Activated CD8-positive, alpha-beta memory T cell treated with anti-CD3 and anti-CD28 coated beads for 36 hours (primary cell): Measurements from ENCODE around the gene SMIM35. TPM values are rescaled to one million over a fixed set of nuclear protein-coding genes. Genes with fewer than 3 reads are reported as not detected.

ENCODE experiments used
- CTCF ChIA-PET: fragments of 350-600 bp; sonication (Branson Sonifier 250); formaldehyde crosslinking; loops from one replicate; lab custom pipeline; 2021; ENCODE audit warnings: antibody characterized with exemption; lab: Charles Lee
- POLR2A ChIA-PET: fragments of 350-600 bp; sonication (Branson Sonifier 250); formaldehyde crosslinking; loops from one replicate; lab custom pipeline; 2021; ENCODE audit warnings: antibody characterized with exemption; lab: Charles Lee
- total RNA-seq, 2 experiments: library from RNA; stranded (reverse); gene quantifications; one replicate each; pipeline ENCODE4 v1.2.3, GENCODE V29; 2021

SMIM35 gene
- total RNA-seq, 2 experiments from 2014 or later, result 0.13 to 0.32 TPM

- CTCF ChIA-PET, result interaction anchor here (1.0 to 3.9 kb wide), 12 partner anchors 8 to 188 kb away, joined by 3 to 22 read pairs (median 6); partner anchors contain the start of gene IL10RA
- POLR2A ChIA-PET, result interaction anchor here (0.6 to 12.2 kb wide), 14 partner anchors 11 to 187 kb away, joined by 3 to 205 read pairs (median 4); partner anchors contain the start of gene IL10RA
Observed at GRCh38 chr11:118002541-118003423, 84.0 kb downstream of the SMIM35 start.

DNA sequence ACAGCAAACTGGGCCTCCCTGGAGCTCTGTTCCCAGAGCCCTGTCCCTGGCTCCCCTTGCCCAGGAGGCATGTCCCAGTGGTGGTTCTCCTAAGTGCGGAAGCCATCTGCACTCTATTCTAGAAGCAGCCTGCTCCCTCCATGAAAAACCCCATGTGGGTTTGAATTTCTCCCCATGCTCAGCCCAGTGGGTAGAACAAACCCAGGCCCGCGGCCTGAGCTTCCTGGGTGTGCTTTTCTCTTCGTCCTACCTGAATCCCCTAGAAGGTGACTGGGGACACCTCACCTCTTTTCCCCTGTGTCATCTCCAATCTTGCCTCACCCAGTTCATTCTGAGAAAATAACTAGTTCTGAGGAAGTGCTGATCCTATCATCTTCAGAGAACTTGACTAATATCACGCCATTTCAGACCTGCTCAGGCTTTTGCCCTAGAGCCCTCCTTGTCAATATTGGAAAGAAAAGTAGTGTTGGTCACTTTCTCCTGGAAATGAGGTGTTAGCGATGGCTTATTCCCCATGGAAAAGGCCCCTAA is 84.7 kb downstream of the SMIM35 start:
- CTCF ChIA-PET, result interaction anchor here (0.5 to 3.9 kb wide), 15 partner anchors 8 to 187 kb away, joined by 3 to 22 read pairs (median 5); partner anchors contain the start of gene IL10RA
- POLR2A ChIA-PET, result interaction anchor here (0.6 to 12.2 kb wide), 12 partner anchors 11 to 66 kb away, joined by 3 to 205 read pairs (median 6); partner anchors contain the start of gene IL10RA

- POLR2A ChIA-PET, result interaction anchor here (0.8 to 12.2 kb wide), 9 partner anchors 11 to 51 kb away, joined by 3 to 205 read pairs (median 5); partner anchors contain the start of gene IL10RA
- CTCF ChIA-PET, result interaction anchor here (0.5 to 3.9 kb wide), 12 partner anchors 9 to 157 kb away, joined by 3 to 22 read pairs (median 5); partner anchors contain the start of gene IL10RA
Observed at GRCh38 chr11:118001494-118001971, 85.2 kb downstream of the SMIM35 start.

DNA sequence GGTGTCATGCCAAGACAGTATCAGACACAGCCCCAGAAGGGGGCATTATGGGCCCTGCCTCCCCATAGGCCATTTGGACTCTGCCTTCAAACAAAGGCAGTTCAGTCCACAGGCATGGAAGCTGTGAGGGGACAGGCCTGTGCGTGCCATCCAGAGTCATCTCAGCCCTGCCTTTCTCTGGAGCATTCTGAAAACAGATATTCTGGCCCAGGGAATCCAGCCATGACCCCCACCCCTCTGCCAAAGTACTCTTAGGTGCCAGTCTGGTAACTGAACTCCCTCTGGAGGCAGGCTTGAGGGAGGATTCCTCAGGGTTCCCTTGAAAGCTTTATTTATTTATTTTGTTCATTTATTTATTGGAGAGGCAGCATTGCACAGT is 85.9 kb downstream of the SMIM35 start:
- ChIA-PET POLR2A (interaction anchor here (3.0 to 12.2 kb wide), 3 partner anchors 14 to 51 kb away, joined by 25 to 205 read pairs (median 36); partner anchors contain the start of gene IL10RA), CTCF (interaction anchor here (0.8 to 5.5 kb wide), 9 partner anchors 14 to 156 kb away, joined by 3 to 42 read pairs (median 6); partner anchors contain the start of gene IL10RA)

- ChIA-PET POLR2A (interaction anchor here (0.6 to 12.2 kb wide), 3 partner anchors 13 to 168 kb away, joined by 3 to 205 read pairs (median 36); partner anchors contain the start of gene IL10RA), CTCF (interaction anchor here (0.8 to 5.5 kb wide), 9 partner anchors 13 to 157 kb away, joined by 3 to 42 read pairs (median 6); partner anchors contain the start of gene IL10RA)
Observed at GRCh38 chr11:118000067-118000849, 86.5 kb downstream of the SMIM35 start.

DNA sequence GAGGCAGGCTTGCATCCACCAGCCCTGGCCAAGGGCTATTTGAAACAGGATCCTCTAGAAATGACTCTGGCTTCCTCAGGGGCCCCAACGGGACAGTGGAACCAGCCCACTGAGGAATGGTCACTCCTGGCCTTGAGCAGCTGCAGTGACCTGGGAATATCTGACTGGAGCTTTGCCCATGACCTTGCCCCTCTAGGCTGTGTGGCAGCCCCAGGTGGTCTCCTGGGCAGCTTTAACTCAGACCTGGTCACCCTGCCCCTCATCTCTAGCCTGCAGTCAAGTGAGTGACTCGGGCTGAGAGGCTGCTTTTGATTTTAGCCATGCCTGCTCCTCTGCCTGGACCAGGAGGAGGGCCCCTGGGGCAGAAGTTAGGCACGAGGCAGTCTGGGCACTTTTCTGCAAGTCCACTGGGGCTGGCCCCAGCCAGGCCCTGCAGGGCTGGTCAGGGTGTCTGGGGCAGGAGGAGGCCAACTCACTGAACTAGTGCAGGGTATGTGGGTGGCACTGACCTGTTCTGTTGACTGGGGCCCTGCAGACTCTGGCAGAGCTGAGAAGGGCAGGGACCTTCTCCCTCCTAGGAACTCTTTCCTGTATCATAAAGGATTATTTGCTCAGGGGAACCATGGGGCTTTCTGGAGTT is 87.3 kb downstream of the SMIM35 start:
- ChIA-PET CTCF (interaction anchor here (1.1 to 5.5 kb wide), 6 partner anchors 12 to 156 kb away, joined by 3 to 42 read pairs (median 12); partner anchors contain the start of gene IL10RA), POLR2A (interaction anchor here (0.6 to 12.2 kb wide), 3 partner anchors 12 to 167 kb away, joined by 3 to 205 read pairs (median 3); partner anchors contain the start of gene IL10RA)

DNA sequence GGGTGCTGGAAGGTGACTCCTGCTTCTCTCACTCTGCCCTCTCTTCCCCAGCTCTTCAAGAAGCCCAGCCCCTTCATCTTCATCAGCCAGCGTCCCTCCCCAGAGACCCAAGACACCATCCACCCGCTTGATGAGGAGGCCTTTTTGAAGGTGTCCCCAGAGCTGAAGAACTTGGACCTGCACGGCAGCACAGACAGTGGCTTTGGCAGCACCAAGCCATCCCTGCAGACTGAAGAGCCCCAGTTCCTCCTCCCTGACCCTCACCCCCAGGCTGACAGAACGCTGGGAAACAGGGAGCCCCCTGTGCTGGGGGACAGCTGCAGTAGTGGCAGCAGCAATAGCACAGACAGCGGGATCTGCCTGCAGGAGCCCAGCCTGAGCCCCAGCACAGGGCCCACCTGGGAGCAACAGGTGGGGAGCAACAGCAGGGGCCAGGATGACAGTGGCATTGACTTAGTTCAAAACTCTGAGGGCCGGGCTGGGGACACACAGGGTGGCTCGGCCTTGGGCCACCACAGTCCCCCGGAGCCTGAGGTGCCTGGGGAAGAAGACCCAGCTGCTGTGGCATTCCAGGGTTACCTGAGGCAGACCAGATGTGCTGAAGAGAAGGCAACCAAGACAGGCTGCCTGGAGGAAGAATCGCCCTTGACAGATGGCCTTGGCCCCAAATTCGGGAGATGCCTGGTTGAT is 88.0 kb downstream of the SMIM35 start:
- CTCF ChIA-PET, result interaction anchor here (0.7 to 5.5 kb wide), 8 partner anchors 10 to 53 kb away, joined by 3 to 42 read pairs (median 5); partner anchors contain the start of gene IL10RA
- POLR2A ChIA-PET, result interaction anchor here (0.6 to 12.2 kb wide), 6 partner anchors 9 to 155 kb away, joined by 3 to 205 read pairs (median 5); partner anchors contain the start of gene IL10RA

DNA sequence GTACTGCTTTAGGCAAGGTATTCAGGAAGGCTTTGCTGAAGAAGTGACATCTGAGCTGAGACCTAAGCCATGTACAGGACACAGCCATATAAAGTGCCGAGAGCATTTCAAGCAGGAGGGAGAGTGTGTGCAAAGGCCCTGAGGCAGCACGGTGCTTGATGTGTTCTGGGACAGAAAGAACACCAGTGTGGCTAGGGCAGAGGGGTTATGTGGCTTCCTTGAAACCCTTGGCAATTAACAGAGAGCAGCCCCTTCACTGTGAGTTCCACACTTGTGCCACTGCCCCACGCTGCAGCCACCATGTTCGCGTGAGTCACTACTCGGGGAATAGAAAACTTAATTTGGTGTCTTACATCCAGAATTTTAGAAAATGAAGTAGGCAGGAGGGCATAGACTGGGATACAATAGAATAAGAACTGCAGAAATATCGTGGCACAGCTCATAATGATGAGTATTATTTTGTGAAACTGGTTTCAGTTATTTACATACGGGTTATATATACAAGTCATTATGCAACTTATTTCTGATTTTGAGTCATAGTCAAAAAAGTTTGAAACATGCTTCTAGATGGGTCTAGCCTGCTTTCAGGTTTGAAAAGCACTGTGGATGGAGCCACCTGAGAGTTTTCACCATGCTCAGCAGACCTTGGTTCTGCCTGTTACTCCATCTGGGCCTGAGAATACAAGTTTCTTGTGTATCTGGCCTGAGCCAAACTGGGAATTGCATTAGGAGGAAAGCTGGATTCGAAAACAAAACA is 88.8 kb downstream of the SMIM35 start:
- ChIA-PET POLR2A (interaction anchor here (0.6 to 12.2 kb wide), 7 partner anchors 9 to 154 kb away, joined by 3 to 205 read pairs (median 5); partner anchors contain the start of gene IL10RA), CTCF (interaction anchor here (0.7 to 5.5 kb wide), 11 partner anchors 9 to 183 kb away, joined by 3 to 42 read pairs (median 4); partner anchors contain the start of gene IL10RA)

GRCh38 chr11:117997406-117997805 is 89.4 kb downstream of the SMIM35 start:
- POLR2A ChIA-PET, result interaction anchor here (1.1 to 12.2 kb wide), 4 partner anchors 10 to 49 kb away, joined by 5 to 205 read pairs (median 9); partner anchors contain the start of gene IL10RA

GRCh38 chr11:117996058-117996457 is 90.7 kb downstream of the SMIM35 start:
- CTCF ChIA-PET, result interaction anchor here (1.6 to 5.5 kb wide), 3 partner anchors 49 to 56 kb away, joined by 4 to 42 read pairs (median 10); no protein-coding TSS in a partner anchor
- POLR2A ChIA-PET, result interaction anchor here (1.1 to 12.2 kb wide), 3 partner anchors 9 to 45 kb away, joined by 3 to 205 read pairs (median 12); partner anchors contain the start of gene IL10RA

More at GRCh38 chr11:117997406-117997805, 89.4 kb downstream of the SMIM35 start:
- CTCF ChIA-PET, result interaction anchor here (1.0 to 5.5 kb wide), 10 partner anchors 8 to 182 kb away, joined by 3 to 42 read pairs (median 4); partner anchors contain the start of gene IL10RA

GRCh38 chr11:117995472-117995871 is 91.3 kb downstream of the SMIM35 start:
- ChIA-PET POLR2A (interaction anchor here (0.5 to 12.2 kb wide), 3 partner anchors 8 to 57 kb away, joined by 3 to 205 read pairs (median 12); partner anchors contain the start of gene IL10RA), CTCF (interaction anchor here (0.6 to 5.5 kb wide), 4 partner anchors 49 to 1309 kb away, joined by 3 to 42 read pairs (median 4); no protein-coding TSS in a partner anchor)

- ChIA-PET CTCF (interaction anchor here (1.2 to 1.7 kb wide), 4 partner anchors 9 to 186 kb away, joined by 3 to 6 read pairs (median 4); no protein-coding TSS in a partner anchor), POLR2A (interaction anchor here (0.9 to 12.2 kb wide), 2 partner anchors 7 to 22 kb away, joined by 3 to 205 read pairs; partner anchors contain the start of gene IL10RA)
Observed at GRCh38 chr11:117993988-117994745, 92.6 kb downstream of the SMIM35 start.

- ChIA-PET POLR2A (interaction anchor here (10.9 kb wide), 1 partner anchor 7 kb away, joined by 205 read pairs; no protein-coding TSS in a partner anchor), CTCF (interaction anchor here (1.0 to 1.4 kb wide), 3 partner anchors 9 to 46 kb away, joined by 3 to 4 read pairs (median 3); no protein-coding TSS in a partner anchor)
Observed at GRCh38 chr11:117992620-117993019, 94.1 kb downstream of the SMIM35 start.

DNA sequence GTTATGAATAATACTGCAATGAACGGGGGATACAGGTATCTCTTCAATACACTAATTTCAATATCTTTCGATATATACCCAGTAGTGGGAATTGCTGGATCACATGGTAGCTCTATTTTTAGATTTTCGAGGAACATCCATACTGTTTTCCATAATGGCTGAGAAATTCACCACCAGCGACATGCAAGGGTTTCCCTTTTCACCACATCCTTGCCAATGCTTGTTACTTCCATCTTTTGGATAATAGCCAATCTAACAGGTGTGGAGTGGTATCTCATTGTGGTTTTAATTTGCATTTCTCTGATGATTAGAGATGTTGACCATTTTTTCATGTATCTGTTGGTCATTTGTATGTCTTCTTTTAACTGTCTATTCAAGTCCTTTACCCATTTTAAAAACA is 94.6 kb downstream of the SMIM35 start:
- CTCF ChIA-PET, result interaction anchor here (1.0 to 1.4 kb wide), 2 partner anchors 10 to 45 kb away, joined by 3 read pairs; no protein-coding TSS in a partner anchor
- POLR2A ChIA-PET, result interaction anchor here (10.9 kb wide), 1 partner anchor 8 kb away, joined by 205 read pairs; no protein-coding TSS in a partner anchor
